ENCODE measurements around the gene PLXDC1.

DNA sequence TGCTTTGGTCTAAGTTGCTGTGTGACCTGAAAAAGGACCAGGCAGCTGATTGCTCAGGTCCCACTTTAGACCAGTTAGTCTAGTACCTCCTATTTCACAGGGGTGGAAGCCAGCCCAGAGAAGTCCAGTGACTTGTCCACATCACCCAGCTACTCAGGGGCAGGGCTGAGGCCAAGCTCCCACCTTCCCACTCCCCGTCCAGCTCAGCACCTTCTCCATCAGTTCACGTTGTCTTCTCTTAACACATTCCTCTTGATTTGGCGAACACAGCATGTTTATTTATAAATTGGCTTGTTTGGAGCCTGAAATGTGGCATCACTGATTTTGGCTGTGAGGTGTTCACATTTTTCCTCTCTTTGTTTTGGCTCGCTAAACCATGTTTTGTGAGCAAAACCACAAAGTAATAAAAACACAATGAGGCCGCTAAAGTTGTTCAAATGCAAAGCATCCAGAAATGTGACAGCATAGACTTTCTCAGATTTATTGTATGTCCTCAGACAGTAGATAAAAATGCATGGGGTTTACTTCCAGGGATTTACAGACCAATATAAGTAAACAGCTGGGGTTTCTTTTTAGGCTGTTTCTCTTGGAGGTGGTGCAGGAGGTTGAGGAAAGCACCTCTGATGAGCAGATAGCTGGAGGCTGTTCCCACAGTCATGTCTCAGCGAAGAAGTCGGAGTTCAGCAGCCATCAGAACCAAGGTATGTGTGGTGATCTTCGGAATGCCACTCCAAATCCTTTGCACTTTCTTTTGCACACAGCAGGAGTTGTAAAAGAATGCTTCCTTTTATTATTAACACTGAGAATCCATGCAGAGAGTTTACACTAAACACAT is 88.4 kb downstream of the PLXDC1 start:
- no peak for TF ChIP-seq POLR2A (IDR thresholded peaks at IDR 0.05)
- TF ChIP-seq, protein P1, sequence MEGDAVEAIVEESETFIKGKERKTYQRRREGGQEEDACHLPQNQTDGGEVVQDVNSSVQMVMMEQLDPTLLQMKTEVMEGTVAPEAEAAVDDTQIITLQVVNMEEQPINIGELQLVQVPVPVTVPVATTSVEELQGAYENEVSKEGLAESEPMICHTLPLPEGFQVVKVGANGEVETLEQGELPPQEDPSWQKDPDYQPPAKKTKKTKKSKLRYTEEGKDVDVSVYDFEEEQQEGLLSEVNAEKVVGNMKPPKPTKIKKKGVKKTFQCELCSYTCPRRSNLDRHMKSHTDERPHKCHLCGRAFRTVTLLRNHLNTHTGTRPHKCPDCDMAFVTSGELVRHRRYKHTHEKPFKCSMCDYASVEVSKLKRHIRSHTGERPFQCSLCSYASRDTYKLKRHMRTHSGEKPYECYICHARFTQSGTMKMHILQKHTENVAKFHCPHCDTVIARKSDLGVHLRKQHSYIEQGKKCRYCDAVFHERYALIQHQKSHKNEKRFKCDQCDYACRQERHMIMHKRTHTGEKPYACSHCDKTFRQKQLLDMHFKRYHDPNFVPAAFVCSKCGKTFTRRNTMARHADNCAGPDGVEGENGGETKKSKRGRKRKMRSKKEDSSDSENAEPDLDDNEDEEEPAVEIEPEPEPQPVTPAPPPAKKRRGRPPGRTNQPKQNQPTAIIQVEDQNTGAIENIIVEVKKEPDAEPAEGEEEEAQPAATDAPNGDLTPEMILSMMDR (IDR thresholded peaks at IDR 0.05): no peak
